ENCODE data around the gene CDH20. TPM values are rescaled to one million over a fixed set of nuclear protein-coding genes. Genes with fewer than 3 reads are reported as not detected.

Gene CDH20
- total and polyA plus RNA-seq, 2 of the 13 experiments (the other 11 are each of a cell fraction or from before 2014, with no cell fraction given) = not detected

DNA sequence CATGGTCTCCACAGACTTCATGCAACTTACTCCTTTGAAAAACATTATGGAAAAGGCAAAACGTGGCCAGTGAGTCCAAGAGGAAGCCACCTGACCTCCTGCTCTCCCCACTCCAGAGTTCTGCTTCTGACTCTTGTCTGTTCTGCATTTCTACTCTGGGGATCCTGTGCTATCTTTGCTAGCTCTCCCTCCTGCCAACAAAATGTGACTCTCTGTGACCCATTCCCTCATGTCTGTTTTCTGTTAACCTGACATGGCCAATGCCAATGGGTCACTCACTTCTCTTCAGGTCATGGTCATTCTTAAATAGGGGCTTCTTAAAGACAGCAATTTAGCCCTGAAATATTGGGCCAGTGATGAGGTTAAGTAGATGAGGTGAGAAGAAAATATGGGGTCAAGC, 210.3 kb downstream of the CDH20 start (continued):
- TF ChIP-seq, protein P1, sequence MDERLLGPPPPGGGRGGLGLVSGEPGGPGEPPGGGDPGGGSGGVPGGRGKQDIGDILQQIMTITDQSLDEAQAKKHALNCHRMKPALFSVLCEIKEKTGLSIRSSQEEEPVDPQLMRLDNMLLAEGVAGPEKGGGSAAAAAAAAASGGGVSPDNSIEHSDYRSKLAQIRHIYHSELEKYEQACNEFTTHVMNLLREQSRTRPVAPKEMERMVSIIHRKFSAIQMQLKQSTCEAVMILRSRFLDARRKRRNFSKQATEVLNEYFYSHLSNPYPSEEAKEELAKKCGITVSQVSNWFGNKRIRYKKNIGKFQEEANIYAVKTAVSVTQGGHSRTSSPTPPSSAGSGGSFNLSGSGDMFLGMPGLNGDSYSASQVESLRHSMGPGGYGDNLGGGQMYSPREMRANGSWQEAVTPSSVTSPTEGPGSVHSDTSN (CRISPR knock-in tag; IDR thresholded peaks at IDR 0.05) = no peak
- TF ChIP-seq, protein P2, sequence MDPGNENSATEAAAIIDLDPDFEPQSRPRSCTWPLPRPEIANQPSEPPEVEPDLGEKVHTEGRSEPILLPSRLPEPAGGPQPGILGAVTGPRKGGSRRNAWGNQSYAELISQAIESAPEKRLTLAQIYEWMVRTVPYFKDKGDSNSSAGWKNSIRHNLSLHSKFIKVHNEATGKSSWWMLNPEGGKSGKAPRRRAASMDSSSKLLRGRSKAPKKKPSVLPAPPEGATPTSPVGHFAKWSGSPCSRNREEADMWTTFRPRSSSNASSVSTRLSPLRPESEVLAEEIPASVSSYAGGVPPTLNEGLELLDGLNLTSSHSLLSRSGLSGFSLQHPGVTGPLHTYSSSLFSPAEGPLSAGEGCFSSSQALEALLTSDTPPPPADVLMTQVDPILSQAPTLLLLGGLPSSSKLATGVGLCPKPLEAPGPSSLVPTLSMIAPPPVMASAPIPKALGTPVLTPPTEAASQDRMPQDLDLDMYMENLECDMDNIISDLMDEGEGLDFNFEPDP (CRISPR knock-in tag; conservative IDR thresholded peaks at IDR 0.05) = no peak
- TF ChIP-seq, protein P3, sequence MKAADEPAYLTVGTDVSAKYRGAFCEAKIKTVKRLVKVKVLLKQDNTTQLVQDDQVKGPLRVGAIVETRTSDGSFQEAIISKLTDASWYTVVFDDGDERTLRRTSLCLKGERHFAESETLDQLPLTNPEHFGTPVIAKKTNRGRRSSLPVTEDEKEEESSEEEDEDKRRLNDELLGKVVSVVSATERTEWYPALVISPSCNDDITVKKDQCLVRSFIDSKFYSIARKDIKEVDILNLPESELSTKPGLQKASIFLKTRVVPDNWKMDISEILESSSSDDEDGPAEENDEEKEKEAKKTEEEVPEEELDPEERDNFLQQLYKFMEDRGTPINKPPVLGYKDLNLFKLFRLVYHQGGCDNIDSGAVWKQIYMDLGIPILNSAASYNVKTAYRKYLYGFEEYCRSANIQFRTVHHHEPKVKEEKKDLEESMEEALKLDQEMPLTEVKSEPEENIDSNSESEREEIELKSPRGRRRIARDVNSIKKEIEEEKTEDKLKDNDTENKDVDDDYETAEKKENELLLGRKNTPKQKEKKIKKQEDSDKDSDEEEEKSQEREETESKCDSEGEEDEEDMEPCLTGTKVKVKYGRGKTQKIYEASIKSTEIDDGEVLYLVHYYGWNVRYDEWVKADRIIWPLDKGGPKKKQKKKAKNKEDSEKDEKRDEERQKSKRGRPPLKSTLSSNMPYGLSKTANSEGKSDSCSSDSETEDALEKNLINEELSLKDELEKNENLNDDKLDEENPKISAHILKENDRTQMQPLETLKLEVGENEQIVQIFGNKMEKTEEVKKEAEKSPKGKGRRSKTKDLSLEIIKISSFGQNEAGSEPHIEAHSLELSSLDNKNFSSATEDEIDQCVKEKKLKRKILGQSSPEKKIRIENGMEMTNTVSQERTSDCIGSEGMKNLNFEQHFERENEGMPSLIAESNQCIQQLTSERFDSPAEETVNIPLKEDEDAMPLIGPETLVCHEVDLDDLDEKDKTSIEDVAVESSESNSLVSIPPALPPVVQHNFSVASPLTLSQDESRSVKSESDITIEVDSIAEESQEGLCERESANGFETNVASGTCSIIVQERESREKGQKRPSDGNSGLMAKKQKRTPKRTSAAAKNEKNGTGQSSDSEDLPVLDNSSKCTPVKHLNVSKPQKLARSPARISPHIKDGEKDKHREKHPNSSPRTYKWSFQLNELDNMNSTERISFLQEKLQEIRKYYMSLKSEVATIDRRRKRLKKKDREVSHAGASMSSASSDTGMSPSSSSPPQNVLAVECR (CRISPR knock-in tag; IDR thresholded peaks at IDR 0.05; ENCODE audit: borderline replicate concordance) = no peak
- TF ChIP-seq, protein P4, sequence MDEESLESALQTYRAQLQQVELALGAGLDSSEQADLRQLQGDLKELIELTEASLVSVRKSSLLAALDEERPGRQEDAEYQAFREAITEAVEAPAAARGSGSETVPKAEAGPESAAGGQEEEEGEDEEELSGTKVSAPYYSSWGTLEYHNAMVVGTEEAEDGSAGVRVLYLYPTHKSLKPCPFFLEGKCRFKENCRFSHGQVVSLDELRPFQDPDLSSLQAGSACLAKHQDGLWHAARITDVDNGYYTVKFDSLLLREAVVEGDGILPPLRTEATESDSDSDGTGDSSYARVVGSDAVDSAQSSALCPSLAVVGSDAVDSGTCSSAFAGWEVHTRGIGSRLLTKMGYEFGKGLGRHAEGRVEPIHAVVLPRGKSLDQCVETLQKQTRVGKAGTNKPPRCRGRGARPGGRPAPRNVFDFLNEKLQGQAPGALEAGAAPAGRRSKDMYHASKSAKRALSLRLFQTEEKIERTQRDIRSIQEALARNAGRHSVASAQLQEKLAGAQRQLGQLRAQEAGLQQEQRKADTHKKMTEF (CRISPR knock-in tag; IDR thresholded peaks at IDR 0.05) = no peak
- TF ChIP-seq, protein P5, sequence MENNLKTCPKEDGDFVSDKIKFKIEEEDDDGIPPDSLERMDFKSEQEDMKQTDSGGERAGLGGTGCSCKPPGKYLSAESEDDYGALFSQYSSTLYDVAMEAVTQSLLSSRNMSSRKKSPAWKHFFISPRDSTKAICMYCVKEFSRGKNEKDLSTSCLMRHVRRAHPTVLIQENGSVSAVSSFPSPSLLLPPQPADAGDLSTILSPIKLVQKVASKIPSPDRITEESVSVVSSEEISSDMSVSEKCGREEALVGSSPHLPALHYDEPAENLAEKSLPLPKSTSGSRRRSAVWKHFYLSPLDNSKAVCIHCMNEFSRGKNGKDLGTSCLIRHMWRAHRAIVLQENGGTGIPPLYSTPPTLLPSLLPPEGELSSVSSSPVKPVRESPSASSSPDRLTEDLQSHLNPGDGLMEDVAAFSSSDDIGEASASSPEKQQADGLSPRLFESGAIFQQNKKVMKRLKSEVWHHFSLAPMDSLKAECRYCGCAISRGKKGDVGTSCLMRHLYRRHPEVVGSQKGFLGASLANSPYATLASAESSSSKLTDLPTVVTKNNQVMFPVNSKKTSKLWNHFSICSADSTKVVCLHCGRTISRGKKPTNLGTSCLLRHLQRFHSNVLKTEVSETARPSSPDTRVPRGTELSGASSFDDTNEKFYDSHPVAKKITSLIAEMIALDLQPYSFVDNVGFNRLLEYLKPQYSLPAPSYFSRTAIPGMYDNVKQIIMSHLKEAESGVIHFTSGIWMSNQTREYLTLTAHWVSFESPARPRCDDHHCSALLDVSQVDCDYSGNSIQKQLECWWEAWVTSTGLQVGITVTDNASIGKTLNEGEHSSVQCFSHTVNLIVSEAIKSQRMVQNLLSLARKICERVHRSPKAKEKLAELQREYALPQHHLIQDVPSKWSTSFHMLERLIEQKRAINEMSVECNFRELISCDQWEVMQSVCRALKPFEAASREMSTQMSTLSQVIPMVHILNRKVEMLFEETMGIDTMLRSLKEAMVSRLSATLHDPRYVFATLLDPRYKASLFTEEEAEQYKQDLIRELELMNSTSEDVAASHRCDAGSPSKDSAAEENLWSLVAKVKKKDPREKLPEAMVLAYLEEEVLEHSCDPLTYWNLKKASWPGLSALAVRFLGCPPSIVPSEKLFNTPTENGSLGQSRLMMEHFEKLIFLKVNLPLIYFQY (CRISPR knock-in tag; IDR thresholded peaks at IDR 0.05; ENCODE audit: borderline replicate concordance) = no peak
- no peak for TF ChIP-seq MAFK (conservative IDR thresholded peaks at IDR 0.05 in 1 of 2, IDR thresholded peaks at IDR 0.05 in 1 of 2; ENCODE audit: low read length in 2 of 2)
- no peak for TF ChIP-seq JARID2 (CRISPR knock-in tag; IDR thresholded peaks at IDR 0.05; ENCODE audit: insufficient replicate concordance)
